GM21723 (cell line): Measurements from ENCODE around the gene SF3B2.
A peak's percentile ranks its signal among the peaks of the same experiment; 100 is the strongest.
"Not testable (repeated sequence)": the region's sequence is repeated elsewhere in the genome, so short reads cannot be mapped to it uniquely, and the experiment has no call there.

ENCODE experiments used
- ATAC-seq: cut with Tn5 transposase; IDR thresholded peaks from one replicate; pipeline ENCODE4 v1.9.1; 2021; ENCODE audit warnings: mild to moderate bottlenecking, moderate library complexity; ENCODE audit not compliant: unreplicated experiment

Gene SF3B2

GRCh38 chr11:66015936-66016792 lies 36.0 kb upstream of the SF3B2 start:
- no peak for ATAC-seq

GRCh38 chr11:66016793-66017177 lies 35.4 kb upstream of the SF3B2 start:
- no peak for ATAC-seq

- no peak for ATAC-seq
Observed at GRCh38 chr11:66017321-66017720, 34.8 kb upstream of the SF3B2 start.

GRCh38 chr11:66020212-66020611 lies 32.0 kb upstream of the SF3B2 start:
- no peak for ATAC-seq

GRCh38 chr11:66020618-66021357 lies 31.4 kb upstream of the SF3B2 start:
- ATAC-seq, result no peak

- no peak for ATAC-seq
Observed at GRCh38 chr11:66022401-66023185, 29.6 kb upstream of the SF3B2 start.

GRCh38 chr11:66023186-66023440 lies 29.1 kb upstream of the SF3B2 start:
- not testable (repeated sequence) for ATAC-seq

- no peak for ATAC-seq
Observed at GRCh38 chr11:66026017-66026529, 26.1 kb upstream of the SF3B2 start, which contains the start of gene CATSPER1. Gene CATSPER1 (minus strand): TSS chr11:66026479. CDS start chr11:66026379, 100 bp downstream.

GRCh38 chr11:66032957-66033735 lies 19.0 kb upstream of the SF3B2 start:
- ATAC-seq, result no peak

- no peak for ATAC-seq
Observed at GRCh38 chr11:66035653-66036333, 16.4 kb upstream of the SF3B2 start.

GRCh38 chr11:66036334-66036710 lies 15.8 kb upstream of the SF3B2 start:
- no peak for ATAC-seq

GRCh38 chr11:66037327-66037726 lies 14.8 kb upstream of the SF3B2 start:
- no peak for ATAC-seq

- ATAC-seq, result no peak
Observed at GRCh38 chr11:66039765-66040164, 12.4 kb upstream of the SF3B2 start.

- no peak for ATAC-seq
Observed at GRCh38 chr11:66042227-66042995, 9.8 kb upstream of the SF3B2 start.

GRCh38 chr11:66042996-66043906 lies 8.9 kb upstream of the SF3B2 start:
- ATAC-seq, result no peak

- no peak for ATAC-seq
Observed at GRCh38 chr11:66044757-66045156, 7.4 kb upstream of the SF3B2 start.

GRCh38 chr11:66045177-66045639 lies 7.0 kb upstream of the SF3B2 start:
- peak; percentile 83 for ATAC-seq

- no peak for ATAC-seq
Observed at GRCh38 chr11:66046901-66047300, 5.3 kb upstream of the SF3B2 start.
